HL-60/S4 treated with phorbol 12-myristate 13-acetate at 8.2 ng/mL for 4 days and 3 days (cell line): Measurements from ENCODE around the gene EEF2KMT.
"Not testable (repeated sequence)": the region's sequence is repeated elsewhere in the genome, so short reads cannot be mapped to it uniquely, and the experiment has no call there.

ENCODE experiments used
- in situ Hi-C: fragments of 300-500 bp; cut with MboI; formaldehyde crosslinking; loops from 2 replicates; pipeline ENCODE4 v1.15.0; 2022; ENCODE audit warnings: low sequenced_read_pairs

EEF2KMT gene

GRCh38 chr16:5045499-5046115 is 52.0 kb downstream of the EEF2KMT start:
- in situ Hi-C loops, result no loop called here

- in situ Hi-C loops, result not testable (repeated sequence)
Observed at GRCh38 chr16:5044581-5044980, 53.0 kb downstream of the EEF2KMT start.

- in situ Hi-C loops, result no loop called here
Observed at GRCh38 chr16:5044011-5044540, 53.5 kb downstream of the EEF2KMT start.

DNA sequence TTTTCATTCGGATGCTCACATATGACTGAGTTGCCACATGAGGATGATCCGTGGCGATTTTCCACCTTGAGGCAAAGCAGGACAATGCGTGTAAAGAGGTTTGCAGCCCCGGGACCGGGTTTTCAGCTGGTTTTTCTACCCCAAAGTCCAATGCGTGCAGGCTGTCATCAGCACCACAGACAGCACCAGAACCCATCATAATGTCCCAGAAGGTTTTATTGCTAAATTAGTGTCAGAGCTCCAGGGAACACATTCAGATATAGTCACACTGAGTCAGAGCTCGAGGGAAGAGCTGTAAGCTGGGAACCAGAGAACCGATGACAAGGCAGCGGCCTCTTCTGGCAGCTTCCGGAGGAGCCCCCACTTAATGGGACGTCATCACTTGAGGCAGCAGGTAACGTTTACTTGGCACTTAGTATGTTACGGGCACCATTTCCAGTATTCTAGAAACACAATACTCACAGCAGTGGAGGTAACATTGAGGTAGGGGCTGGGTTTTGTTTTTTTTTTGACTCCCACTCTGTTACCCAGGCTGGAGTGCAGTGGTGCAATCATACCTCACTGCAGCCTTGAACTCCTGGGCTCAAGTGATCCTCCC is 54.9 kb downstream of the EEF2KMT start:
- in situ Hi-C loops, result no loop called here

- in situ Hi-C loops, result no loop called here
Observed at GRCh38 chr16:5041600-5042133, 55.9 kb downstream of the EEF2KMT start.

DNA sequence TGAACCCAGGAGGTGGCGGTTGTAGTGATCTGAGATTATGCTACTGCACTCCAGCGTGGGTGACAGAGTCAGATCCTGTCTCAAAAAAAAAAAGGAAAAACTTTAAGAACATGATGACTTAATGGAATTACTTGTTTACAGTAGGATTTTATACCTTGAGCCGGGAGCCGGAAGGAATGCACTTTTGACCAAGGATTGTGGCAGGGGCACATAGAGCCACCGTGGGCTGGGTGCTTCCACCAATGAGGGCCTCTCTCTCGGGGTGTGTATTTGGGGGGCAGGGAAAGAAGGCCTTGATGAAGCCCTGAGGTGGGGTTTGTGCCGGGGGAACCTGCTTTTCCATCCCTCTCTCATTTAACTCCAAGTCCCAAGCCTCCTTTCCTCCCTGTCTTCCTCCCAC is 57.1 kb downstream of the EEF2KMT start:
- in situ Hi-C loops, result no loop called here

DNA sequence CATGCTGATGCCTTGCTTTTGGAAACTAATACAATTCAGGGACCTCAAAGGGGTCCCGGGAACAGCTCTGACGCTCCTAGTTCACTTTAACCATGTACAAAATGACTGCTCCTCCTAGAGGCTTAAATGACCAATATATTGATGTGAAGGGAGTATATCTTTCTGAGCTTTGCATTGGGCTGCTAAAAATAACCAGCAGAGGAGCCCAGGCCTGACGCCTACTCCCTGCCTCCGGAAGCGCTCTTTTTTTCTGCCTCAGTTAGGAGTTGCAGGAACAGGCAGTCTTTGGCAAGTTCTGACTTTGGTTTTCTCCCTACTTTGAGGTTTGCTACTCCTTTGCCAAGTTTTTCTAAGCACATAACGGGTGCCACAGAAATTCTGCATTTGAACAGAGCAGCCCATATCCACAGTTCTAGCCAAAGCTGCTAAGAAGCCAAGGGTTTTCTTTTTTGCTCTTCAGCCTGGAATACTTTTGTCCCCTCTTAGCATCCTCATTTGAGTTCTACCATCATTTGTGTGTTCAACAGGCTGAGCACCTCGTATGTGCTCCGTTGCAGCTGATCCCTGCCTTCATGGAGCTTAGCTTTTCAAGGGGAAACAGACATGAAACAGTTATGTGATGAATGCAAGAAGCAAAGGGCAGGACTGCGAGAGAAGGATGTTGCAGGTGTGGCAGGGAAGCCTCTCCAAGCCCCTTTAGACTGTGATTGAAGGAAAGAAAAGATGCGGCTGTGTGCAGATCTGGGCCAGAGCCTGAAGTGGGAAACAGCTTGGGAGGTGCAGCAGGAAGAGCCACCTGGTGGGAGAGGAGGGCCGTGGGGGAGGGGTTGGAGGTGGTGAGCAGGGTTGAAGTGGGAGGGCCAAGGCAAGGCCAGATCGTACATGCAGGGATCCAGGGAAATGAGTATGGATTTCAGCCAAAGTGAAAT is 61.1 kb downstream of the EEF2KMT start:
- in situ Hi-C loops, result no loop called here

- in situ Hi-C loops, result no loop called here
Observed at GRCh38 chr16:5035909-5036227, 61.7 kb downstream of the EEF2KMT start.
